GM19025 (cell line): Measurements from ENCODE around the gene FAM13B.
"Not testable (repeated sequence)": the region's sequence is repeated elsewhere in the genome, so short reads cannot be mapped to it uniquely, and the experiment has no call there.

Experiments
- ATAC-seq: cut with Tn5 transposase; IDR thresholded peaks from one replicate; pipeline ENCODE4 v1.9.1; 2021; ENCODE audit warnings: mild to moderate bottlenecking, low read depth, moderate library complexity; ENCODE audit not compliant: unreplicated experiment

FAM13B gene

GRCh38 chr5:138032572-138033385 is at the start of gene FAM13B:
Gene FAM13B (minus strand): TSS chr5:138033079. CDS start chr5:138019111, 13,968 bp downstream.
- peak; percentile 57 for ATAC-seq

GRCh38 chr5:138082033-138082432 is 49.2 kb upstream of the FAM13B start:
- no peak for ATAC-seq

- no peak for ATAC-seq
These were observed 45.2 kb upstream of the FAM13B start for GRCh38 chr5:138078006-138078643.

- ATAC-seq: no peak
These were observed 44.3 kb upstream of the FAM13B start for GRCh38 chr5:138077064-138077696.

GRCh38 chr5:138070026-138070425 is 37.1 kb upstream of the FAM13B start:
- ATAC-seq: not testable (repeated sequence)

GRCh38 chr5:138068742-138069600 is 36.1 kb upstream of the FAM13B start:
- no peak for ATAC-seq

- ATAC-seq: no peak
These were observed 35.1 kb upstream of the FAM13B start for GRCh38 chr5:138067945-138068344.

GRCh38 chr5:138065102-138065501 is 32.2 kb upstream of the FAM13B start:
- ATAC-seq: no peak

GRCh38 chr5:138064526-138064925 is 31.6 kb upstream of the FAM13B start:
- no peak for ATAC-seq

GRCh38 chr5:138054847-138055558 is 22.1 kb upstream of the FAM13B start:
- ATAC-seq: no peak

- ATAC-seq: no peak
These were observed 21.3 kb upstream of the FAM13B start for GRCh38 chr5:138054206-138054605.

- no peak for ATAC-seq
These were observed 20.7 kb upstream of the FAM13B start for GRCh38 chr5:138053554-138053953.

- ATAC-seq: not testable (repeated sequence)
These were observed 19.8 kb upstream of the FAM13B start for GRCh38 chr5:138052718-138053117.

- ATAC-seq: no peak
These were observed 18.8 kb upstream of the FAM13B start for GRCh38 chr5:138051441-138052296.

- not testable (repeated sequence) for ATAC-seq
These were observed 12.4 kb upstream of the FAM13B start for GRCh38 chr5:138045283-138045682.

- ATAC-seq: no peak
These were observed 5.9 kb upstream of the FAM13B start for GRCh38 chr5:138038826-138039225.

- no peak for ATAC-seq
These were observed 5.2 kb upstream of the FAM13B start for GRCh38 chr5:138037907-138038633.

- no peak for ATAC-seq
These were observed 4.4 kb upstream of the FAM13B start for GRCh38 chr5:138037271-138037670.
